Raji (cell line): ENCODE measurements around the gene RARA.

Source experiments
- POLR2A ChIP-seq: IDR thresholded peaks from 2 replicates; pipeline ENCODE4 v1.6.1; 2011; ENCODE audit warnings: low read depth, low read length, control low read depth; ENCODE audit not compliant: insufficient read depth

The RARA gene

DNA sequence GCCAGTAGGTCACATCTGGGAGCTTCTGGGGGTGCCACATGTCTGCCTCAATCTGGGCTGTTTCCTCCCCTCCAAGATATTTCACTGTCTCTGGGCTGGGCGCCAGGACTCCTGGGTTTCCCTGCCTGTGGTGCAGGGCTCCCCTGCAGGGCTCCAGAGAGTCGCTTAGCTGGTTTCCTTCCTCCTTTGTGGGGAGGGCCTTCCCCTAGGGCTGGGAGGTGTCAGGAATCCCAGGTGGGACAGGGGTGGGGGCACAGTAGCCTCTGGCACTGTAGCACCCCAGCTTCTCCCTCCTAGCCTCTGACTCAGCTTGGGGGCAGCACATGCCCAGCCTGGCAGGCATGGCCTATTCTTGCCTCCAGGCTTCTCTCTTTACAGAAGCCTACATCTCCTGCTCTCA, 2.6 kb downstream of the RARA start:
- TF ChIP-seq POLR2A: no peak

DNA sequence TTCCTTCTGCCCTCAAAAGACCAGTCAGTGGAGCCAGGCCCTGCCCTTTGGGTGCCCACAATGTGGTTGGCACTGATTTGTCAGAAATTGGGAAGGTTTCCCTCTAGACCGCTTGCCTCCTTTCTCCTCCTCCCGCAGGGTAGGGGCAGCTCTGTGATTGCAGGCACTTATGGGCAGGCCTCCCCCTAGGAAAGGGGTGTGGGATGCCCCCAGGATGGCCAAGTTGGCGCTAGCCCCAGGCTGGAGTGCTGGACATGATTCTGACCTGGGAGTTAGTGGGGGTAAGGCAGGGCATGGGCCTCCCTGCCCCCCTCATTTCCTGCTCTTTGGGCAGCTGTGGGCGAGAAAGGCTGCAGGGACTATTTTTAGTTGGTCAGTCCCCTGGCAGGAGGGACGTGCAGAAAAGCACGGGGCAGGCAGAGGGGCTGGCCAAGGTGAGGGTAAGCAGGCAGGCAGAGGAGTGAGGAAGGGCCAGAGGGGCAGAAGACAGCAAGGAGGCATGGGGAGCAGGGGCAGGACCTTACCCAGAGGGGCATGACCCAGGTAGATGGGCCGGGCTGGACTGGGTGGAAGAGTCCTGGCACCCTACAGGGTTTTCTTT, 3.3 kb downstream of the RARA start:
- TF ChIP-seq POLR2A: no peak

DNA sequence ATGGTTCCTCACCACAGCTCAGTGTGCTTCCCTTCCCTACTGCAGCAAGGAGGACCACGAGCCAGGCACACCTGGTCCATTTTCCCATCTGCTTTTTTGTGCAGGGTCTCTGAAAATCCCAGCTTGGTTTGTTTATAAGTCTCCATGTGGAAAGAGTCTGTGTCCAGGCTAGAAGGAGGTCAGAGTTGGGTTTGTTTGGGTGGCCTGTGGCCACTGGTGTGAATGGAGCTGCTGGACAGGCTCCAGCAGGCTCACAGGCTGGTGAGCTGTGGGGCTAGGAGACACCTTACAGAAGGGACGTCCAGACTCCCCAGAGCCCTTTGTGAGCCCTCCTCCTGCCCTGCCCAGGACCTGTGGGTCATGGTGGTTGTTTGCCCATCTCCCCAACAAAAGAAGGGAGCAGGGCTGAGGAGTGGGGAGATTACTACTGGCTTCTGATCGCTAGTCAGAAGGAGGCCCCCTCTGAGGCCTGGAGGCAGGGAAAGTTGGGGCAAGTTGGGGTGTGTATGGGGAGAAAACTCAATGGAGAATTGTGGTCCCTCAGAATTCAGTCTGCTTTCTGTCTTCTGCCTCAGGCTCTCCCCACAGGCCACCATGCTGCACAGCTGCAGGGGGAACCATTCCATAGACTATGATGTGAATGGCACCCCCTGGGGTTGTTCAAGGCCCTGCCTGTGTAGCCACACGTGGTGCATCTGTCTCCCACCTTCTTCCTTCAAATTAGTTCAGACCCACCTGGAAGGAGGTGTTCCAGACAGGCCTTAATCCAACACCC, 4.1 kb downstream of the RARA start:
- no peak for TF ChIP-seq POLR2A

DNA sequence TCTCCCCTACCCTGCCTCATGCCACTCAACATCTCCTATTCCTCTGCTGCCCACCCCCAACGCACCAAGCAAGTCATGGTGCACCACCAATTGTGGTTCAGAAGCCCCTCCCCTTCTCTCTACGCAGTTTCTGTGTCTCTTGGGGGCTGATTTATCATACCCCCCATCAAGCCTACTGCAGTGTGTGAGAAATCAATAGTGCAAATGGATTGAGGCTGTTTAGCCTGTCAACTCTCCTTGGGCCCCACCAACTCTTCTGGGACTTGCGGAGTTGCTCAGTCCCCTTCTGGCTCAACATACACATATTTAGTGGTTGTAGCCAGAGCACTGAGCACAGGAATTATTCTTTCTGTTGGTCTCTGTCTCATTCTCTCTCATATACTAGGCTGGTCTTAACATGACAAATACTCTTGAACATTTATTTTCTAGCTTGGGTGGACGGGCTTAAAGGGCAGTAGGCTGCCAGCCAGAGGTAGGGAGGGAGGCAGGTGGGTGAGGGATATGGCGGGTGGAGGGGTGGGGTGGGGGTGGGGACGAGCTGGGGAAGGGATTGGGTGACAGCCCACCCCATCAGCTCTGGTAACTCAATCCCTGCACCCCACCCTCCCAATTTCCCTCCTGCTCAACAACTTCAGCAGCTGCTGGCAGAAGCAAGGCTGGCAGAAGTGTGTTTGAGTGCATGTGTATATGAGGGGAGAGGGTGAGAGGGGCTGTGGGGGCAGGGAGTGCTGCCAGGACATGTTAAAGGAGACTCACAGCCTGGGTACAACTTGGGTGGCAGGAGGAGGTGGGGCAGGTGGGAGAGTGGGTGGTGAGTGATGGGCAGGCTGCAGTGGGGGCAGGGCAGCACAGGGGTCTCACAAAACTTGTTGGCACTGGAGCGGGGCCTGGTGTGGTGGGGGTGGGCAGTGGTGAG, 4.9 kb downstream of the RARA start:
- no peak for TF ChIP-seq POLR2A

DNA sequence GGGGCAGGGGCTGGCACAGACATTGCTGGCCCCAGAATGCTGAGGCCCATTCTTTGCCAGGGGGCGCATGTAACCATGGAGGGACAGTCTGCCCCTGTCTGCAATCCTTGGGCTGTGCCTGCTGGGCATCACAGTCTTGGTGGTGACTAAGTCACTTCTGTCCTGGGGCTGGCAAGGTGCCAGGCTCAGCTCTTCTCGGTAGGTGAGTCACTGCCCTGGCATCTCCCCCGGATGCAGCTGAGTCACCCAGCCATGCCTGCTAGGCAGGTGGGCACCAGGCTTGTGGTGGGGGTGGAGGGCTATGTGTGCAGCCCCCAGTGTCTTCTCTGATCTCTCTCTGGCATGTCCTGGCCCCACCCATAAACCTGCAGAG, 5.6 kb downstream of the RARA start:
- no peak for TF ChIP-seq POLR2A

DNA sequence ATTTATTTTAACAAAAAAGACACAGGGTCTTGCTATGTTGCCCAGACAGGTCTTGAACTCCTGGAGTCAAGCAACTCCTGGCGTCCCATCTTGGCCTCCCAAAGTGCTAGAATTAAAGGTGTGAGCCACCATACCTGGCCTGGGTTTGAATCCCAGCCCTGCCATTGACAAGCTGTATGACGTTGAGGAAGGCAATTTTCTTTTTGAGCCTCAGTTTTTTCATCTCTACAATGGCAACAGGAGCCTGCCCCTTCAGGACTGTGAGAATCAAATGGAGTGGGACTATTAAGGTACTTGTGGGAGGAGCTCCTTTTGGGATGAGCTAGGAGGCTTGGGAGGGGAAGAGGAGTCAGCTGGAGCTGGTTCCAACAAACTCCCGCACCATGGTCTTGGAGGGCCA, 6.2 kb downstream of the RARA start:
- TF ChIP-seq POLR2A: no peak

DNA sequence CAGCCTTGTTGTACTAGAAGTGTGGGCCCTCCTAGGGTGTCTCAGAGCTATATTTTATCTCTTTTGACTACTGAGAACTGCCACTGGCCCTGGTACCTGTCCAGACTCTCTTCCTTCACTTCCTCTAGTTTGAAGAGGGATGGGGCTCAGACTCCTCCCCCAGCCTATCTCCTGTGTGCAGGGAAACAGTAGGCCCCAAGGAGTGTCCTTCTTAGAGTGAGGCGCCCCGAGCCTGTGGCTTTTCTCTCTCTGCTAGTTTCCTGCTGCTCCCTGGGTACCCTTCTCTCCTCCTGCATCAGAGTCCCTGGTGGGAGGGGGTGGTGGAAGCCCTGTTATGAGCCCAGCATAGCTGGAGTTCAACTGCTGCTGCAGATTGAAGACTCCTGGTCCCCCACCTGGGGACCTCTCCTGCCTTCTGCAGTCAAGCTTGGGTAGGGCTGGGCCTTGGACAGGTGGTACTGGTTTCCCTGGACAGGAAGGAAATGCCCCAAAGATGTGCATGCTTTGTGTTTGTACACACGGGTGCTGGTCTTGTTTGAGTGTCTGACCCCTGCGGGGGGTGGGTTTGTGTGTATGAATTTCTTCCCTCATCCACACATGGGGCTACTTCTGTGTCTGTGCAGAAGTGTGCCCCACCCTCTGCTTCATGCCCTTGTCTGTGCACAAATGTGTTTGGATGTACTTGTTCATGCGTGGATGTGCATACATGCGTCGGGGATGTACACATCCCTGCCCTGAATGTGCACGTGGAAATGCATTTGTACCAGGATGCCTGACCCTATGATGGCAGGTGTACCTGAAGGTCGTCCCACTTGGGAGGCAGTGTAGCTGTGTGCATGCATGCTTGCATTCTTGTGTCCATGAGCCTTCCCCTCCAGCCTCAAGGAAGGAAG, 6.9 kb downstream of the RARA start:
- no peak for TF ChIP-seq POLR2A

DNA sequence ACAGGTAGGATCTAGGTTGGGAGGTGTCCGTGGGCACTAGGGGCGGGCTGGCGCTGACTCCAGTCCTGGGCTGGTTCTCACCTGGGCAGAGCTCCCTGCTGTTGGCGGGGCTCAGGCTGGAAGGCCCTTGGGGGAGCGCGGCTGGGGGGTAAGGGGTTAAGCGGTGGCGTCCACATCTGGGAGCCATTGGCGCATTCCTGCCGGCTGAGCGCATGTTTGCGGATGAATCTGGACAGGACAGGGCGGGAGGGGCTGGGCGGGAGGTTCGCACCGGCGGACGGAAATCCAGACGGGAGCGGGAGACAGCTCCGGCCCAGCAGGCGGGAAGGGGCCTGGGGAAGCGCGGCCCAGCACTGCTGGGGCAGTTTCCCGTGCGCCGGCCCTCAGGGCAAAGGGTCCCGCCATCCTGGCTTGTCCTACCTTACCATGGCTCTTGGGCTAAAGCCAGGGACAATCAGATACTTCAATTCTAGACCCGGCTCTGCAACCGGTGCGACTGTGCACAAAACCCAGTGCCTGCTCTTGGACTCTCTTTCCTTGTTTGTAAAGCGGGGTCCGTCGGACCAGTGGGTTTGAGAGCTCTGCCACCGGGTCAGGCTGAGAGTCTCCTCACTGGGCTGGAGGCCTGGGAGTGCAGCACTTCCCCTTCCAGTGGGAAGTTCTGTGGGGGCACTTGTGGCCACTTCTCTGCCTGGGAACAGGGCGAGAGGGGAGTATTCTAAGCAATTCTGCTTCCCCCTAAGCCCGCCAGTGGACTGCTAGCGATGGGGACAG, 7.8 kb downstream of the RARA start:
- no peak for TF ChIP-seq POLR2A

DNA sequence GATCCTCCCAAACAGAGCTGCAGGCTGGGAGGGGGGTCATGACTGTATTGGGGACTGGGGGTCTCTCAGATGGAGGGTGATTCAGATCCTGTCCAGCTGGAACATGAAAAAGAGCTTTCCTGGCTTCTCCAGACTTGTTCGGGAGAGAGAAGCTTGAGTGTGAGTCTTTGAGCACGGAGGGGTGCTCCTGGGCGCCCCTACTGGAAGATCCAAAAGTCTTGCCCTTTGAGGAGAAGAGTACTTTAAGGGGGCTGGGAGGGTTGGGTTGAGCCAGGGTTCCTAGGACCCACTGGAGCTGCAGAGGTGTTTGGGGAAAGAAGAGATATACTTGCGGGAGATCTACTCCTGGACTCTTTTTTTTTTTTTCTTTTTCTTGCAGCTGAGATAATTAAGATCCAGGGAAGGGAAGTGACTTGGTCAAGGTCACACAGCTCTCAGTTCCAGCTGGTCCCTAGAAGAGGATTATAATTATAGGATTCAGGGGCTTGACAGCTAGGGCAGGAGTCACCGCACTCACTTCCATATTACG, 8.4 kb downstream of the RARA start:
- TF ChIP-seq POLR2A: no peak

DNA sequence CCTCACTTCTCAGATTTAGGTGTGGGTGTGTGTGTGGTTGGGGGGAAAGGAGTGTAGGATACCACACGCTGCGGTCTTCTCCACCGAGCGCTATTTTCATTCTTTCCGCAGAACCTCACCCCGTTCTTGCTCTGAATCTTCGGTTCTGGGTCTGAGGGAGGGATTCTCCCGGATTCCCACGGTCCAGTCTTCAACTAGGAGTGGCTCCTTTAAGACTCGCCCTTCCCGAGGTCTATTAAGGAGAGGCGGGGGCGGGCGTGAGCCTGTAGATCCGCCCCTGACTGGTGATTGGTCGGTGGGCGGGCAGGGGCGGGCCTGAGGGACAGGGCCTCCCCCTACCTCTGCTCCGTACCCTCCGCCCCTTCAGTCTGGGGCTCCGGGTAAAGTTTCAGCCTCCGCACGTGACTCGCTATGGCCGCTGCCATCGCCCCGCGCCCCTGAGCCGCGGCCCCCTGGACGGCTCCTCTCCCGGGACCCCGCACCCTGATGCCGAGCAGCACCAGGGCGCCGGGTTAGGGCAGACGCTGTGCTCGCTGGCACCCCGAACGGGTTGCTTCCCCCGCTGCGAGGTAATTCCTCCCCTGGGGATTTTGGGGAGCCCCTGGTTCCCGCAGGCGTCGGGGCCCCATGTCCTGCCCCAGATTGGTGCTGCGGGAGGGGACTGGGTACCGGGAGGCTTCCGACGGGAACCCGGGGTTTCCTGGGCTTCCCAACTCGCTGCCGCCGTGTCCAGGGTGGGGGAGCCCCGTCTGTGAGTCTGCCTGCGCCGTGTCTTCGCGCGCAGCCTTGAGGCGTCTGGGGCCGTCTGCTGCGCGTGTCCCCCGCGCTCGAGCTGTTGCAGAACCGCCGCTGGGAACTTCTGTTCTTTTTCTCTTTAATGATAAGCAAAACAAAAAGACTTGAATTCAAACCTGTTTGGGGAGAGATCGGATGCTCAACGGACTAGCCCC, 9.2 kb downstream of the RARA start:
- peak; percentile 72 for TF ChIP-seq POLR2A

DNA sequence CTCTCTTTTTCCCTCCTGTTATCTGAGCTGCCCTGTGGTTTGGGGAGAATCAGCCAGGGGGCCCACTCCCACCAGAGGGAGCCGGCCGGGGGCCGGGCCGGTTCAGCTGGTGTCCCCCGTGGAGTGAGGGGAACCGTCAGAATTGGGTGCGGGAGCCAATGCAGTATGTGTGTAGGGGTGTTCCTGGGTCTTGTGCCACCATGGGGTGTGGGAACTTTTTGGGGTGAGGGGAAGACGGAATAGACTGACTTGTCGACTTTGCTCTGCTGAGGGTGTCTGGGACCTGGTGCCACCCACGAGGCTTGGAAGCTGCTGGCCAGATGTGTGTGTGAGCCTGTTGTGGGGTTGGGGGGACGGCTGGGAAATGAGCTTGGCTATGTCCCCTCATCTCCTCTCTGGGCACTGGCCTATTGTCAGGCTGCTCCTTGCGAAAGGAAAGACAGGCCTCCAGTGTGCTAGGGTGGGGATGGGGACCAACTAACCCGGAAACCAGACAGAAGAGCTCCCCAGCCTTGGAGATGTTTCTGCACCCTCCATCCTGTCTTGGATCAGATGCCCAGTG, 9.9 kb downstream of the RARA start:
- TF ChIP-seq POLR2A: no peak
